PFSK-1 (cell line): Measurements from ENCODE around the gene FOXM1.

ENCODE experiments used
- FOXP2 ChIP-seq: optimal IDR thresholded peaks from 2 replicates; pipeline ENCODE3; 2011; ENCODE audit warnings: borderline replicate concordance, control low read depth, inconsistent platforms; ENCODE audit not compliant: insufficient read depth; ENCODE audit errors: extremely low read length, extremely low read depth
- POLR2AphosphoS5 ChIP-seq: IDR thresholded peaks from 2 replicates; pipeline ENCODE4 v1.6.1; 2012; ENCODE audit warnings: low read depth, mild to moderate bottlenecking, control low read depth, low read length, moderate library complexity
- SIN3A ChIP-seq: IDR thresholded peaks from 2 replicates; pipeline ENCODE4 v1.6.1; 2012; ENCODE audit warnings: mild to moderate bottlenecking, low read length, moderate library complexity, borderline replicate concordance; ENCODE audit not compliant: insufficient read depth
- TAF1 ChIP-seq: IDR thresholded peaks from 2 replicates; pipeline ENCODE4 v1.6.1; 2012; ENCODE audit warnings: low read length, control low read depth, borderline replicate concordance; ENCODE audit not compliant: insufficient read depth
- TF ChIP-seq, protein P1 (sequence below), 2 experiments: IDR thresholded peaks; 2 replicates each; pipeline versions ENCODE4 v1.6.1 to v1.8.0; 2011 to 2012; ENCODE audit warnings: low read depth in 2 of 2, low read length in 2 of 2, control low read depth in 1 of 2, inconsistent platforms in 1 of 2, mild to moderate bottlenecking in 1 of 2, moderate library complexity in 1 of 2; ENCODE audit not compliant: insufficient read depth in 1 of 2

Gene FOXM1

DNA sequence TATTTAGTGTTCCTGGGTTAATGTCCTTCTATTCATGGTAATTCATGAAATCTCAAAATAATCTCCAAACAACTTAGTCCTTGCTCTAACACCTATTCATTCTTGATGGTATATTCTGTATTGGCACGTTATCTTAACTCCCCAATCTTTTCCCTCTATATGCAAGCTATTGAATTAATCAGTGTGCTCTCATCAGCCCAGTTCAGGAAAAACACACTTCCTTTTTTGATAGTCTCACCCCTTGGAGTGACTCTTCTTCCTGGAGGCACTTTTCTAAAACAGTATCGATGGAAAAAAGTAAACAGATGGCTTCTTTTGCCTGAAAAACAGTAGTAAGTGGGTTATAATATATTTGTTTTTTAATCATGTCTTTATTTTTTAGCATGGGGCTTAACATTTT is 42.3 kb upstream of the FOXM1 start:
- TF ChIP-seq POLR2AphosphoS5 (no peak), TAF1 (no peak)

DNA sequence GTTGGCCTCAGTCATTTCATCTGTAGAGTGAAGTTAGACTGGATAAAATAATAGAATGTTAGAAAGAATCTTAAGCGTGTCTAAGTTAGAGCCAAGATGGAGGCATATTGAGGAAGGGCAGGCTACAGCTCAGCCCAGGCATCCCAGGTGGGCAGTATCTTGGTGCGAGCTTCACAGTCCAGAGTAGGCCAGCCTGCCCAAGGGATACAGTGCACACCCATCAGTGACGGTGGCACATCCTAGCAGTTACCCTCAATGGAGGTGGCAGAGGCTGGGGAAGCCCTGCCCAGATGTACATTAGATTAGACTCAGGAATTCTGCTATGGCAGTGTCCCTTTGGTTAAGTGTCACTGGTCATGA is 35.2 kb upstream of the FOXM1 start:
- TF ChIP-seq, protein P1, sequence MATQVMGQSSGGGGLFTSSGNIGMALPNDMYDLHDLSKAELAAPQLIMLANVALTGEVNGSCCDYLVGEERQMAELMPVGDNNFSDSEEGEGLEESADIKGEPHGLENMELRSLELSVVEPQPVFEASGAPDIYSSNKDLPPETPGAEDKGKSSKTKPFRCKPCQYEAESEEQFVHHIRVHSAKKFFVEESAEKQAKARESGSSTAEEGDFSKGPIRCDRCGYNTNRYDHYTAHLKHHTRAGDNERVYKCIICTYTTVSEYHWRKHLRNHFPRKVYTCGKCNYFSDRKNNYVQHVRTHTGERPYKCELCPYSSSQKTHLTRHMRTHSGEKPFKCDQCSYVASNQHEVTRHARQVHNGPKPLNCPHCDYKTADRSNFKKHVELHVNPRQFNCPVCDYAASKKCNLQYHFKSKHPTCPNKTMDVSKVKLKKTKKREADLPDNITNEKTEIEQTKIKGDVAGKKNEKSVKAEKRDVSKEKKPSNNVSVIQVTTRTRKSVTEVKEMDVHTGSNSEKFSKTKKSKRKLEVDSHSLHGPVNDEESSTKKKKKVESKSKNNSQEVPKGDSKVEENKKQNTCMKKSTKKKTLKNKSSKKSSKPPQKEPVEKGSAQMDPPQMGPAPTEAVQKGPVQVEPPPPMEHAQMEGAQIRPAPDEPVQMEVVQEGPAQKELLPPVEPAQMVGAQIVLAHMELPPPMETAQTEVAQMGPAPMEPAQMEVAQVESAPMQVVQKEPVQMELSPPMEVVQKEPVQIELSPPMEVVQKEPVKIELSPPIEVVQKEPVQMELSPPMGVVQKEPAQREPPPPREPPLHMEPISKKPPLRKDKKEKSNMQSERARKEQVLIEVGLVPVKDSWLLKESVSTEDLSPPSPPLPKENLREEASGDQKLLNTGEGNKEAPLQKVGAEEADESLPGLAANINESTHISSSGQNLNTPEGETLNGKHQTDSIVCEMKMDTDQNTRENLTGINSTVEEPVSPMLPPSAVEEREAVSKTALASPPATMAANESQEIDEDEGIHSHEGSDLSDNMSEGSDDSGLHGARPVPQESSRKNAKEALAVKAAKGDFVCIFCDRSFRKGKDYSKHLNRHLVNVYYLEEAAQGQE (IDR thresholded peaks at IDR 0.05; ENCODE audit: insufficient read depth in 1 of 2, low read depth in 2 of 2, low read length in 2 of 2), result no peak
- TF ChIP-seq SIN3A, result no peak

DNA sequence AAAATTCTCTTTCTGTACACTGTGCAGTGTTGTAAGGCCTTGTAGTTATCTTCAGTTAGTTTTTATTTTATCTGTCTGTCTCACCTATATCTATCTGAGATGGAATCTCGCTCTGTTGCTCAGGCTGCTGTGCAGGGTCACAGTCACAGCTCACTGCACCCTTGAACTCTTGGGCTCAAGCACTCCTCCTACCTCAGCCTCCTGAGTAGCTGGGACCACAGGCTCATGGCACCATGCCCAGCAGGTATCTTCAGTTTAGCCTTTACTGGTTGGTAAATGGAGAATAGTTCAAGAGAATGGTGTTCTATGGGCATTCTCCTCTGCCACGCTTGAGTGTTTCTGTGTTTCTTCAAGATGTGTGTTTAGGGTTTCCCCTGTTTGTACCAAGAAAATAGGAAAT is 27.3 kb upstream of the FOXM1 start:
- TF ChIP-seq FOXP2 (no peak), POLR2AphosphoS5 (no peak), SIN3A (no peak), TAF1 (no peak)
- TF ChIP-seq, protein P1 (IDR thresholded peaks at IDR 0.05; ENCODE audit: insufficient read depth in 1 of 2, low read depth in 2 of 2, low read length in 2 of 2), result no peak

DNA sequence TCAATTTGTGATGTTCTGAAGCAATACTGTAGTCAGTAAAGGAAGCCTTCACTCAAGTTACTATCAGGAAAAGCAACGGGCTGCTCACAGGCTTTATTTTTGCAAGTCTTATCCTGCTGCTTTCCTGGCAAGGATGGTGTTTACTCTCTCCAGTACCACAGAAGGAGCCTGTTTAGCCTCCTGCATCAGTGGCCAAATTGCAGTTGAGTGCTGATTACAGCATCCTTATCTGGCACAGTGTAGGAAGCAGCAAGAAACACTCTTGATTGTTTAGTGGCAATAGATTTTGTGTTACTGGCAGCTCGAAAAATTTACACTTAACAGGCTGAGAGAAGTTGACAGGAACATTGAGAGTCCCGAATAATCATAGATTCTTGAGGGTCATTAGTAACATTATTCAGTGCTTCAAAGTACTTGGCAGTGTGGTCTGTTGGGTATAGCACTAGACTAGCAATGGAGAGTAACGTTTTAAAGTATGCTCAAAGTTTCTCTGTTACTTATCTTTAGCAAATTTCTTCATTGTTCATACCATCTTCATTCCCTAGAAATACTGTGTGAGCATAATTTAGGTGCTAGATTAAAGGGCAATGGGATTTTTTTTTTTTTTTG is 25.4 kb upstream of the FOXM1 start:
- TF ChIP-seq FOXP2, result no peak
- TF ChIP-seq, protein P1 (IDR thresholded peaks at IDR 0.05; ENCODE audit: insufficient read depth in 1 of 2, low read depth in 2 of 2, low read length in 2 of 2), result no peak
- no peak for TF ChIP-seq SIN3A
- TF ChIP-seq TAF1, result no peak
- no peak for TF ChIP-seq POLR2AphosphoS5

DNA sequence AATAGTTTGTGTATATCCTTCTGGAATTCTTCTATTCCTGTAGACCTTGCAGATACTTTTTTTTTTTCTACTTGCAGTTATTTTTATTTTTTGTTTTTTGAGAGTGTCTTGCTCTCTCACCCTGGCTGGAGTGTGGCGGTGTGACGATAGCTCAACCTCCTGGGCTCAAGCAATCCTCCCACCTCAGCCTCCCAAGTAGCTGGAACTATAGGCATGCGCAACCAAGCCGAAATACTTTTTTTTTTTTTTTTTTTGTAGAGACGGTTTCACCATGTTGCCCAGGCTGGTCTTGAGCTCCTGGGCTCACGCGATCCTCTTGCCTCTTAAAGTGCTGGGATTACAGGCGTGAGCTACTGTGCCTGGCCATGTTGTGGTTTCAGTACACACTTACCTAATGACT is 23.7 kb upstream of the FOXM1 start:
- no peak for TF ChIP-seq TAF1
- TF ChIP-seq FOXP2, result no peak
- no peak for TF ChIP-seq POLR2AphosphoS5
- TF ChIP-seq, protein P1 (IDR thresholded peaks at IDR 0.05; ENCODE audit: insufficient read depth in 1 of 2, low read depth in 2 of 2, low read length in 2 of 2), result no peak
